Measurements from ENCODE around the gene FXR2.

GRCh38 chr17:7558544-7559319 lies 56.0 kb downstream of the FXR2 start, which contains the start of gene TNFSF13:
- TF ChIP-seq CTCF (IDR thresholded peaks at IDR 0.05) (no peak), POLR2A (IDR thresholded peaks at IDR 0.05) (no peak)
